Tibial artery (tissue), 4 donors: Measurements from ENCODE around the gene RPUSD3.

Experiments used
- DNase-seq, 2 donors: peaks; one replicate each; pipeline ENCODE4 v3.0.0-alpha.2; 2019
- H3K27ac ChIP-seq, 2 donors: fragments of 200-600 bp; sonication (generic) in 1 of 2; 1 replicate in 1 of 2; 2 replicates in 1 of 2; pipeline ENCODE4 v1.5.1; 2018 to 2019; ENCODE audit warnings: mild to moderate bottlenecking in 1 of 2
- H3K27me3 ChIP-seq, 2 donors: fragments of 200-600 bp; sonication (generic) in 1 of 2; one replicate each; pipeline versions ENCODE4 v1.5.1 to v1.6.0; 2016 to 2019
- H3K36me3 ChIP-seq, 3 donors: fragments of 200-600 bp; sonication (generic) in 2 of 3; one replicate each; pipeline ENCODE4 v1.5.1; 2016 to 2019; ENCODE audit warnings: mild to moderate bottlenecking in 2 of 3
- H3K4me1 ChIP-seq, 4 donors: fragments of 200-600 bp; sonication (generic) in 2 of 4; 1 replicate in 3 of 4; 2 replicates in 1 of 4; pipeline ENCODE4 v1.5.1; 2016 to 2019
- H3K4me3 ChIP-seq, 2 donors: fragments of 200-600 bp; sonication (generic) in 1 of 2; 1 replicate in 1 of 2; 2 replicates in 1 of 2; pipeline ENCODE4 v1.5.1; 2018 to 2019; ENCODE audit warnings: mild to moderate bottlenecking in 2 of 2
- H3K9me3 ChIP-seq, 3 donors: fragments of 200-600 bp; sonication (generic) in 1 of 3; one replicate each; pipeline ENCODE4 v1.5.1; 2016 to 2019
- CTCF ChIP-seq, 2 experiments: fragments of 200-600 bp in 1 of 2; fragments of 450-650 bp in 1 of 2; IDR thresholded peaks; one replicate each; pipeline ENCODE4 v1.5.1; 2017 to 2019; ENCODE audit warnings: antibody characterized with exemption in 2 of 2, mild to moderate bottlenecking in 1 of 2, moderate library complexity in 1 of 2
- intact Hi-C: fragments of 100-400 bp; cut with DNase I; formaldehyde crosslinking; loops from one replicate; pipeline ENCODE4 v1.15.0; 2023; ENCODE audit warnings: low total_unique reads

RPUSD3 gene

GRCh38 chr3:9846931-9847488 lies 3.2 kb upstream of the RPUSD3 start:
- no peaks in the 10 kb centered on the region for H3K27me3 ChIP-seq
- no peak for DNase-seq

GRCh38 chr3:9846231-9846630 lies 2.4 kb upstream of the RPUSD3 start:
- no peaks in the 10 kb centered on the region for H3K27me3 ChIP-seq
- H3K4me1 ChIP-seq = peaks cover 0 to 16% (median 12%) of the 10 kb centered on the region in 4 donors
- intact Hi-C loops = loop anchor here (10.0 kb wide), 1 partner anchor 99 kb away; no protein-coding TSS in a partner anchor
- H3K36me3 ChIP-seq = peaks cover 5 to 10% (median 7%) of the 10 kb centered on the region in 3 donors
- TF ChIP-seq CTCF (IDR thresholded peaks at IDR 0.05) = no peak
- DNase-seq = no peak
- no peaks in the 10 kb centered on the region for H3K9me3 ChIP-seq
- no peak overlapping the region for H3K4me3 ChIP-seq
- no peak overlapping the region for H3K27ac ChIP-seq

More at GRCh38 chr3:9846931-9847488, 3.2 kb upstream of the RPUSD3 start:
- no peak for TF ChIP-seq CTCF (IDR thresholded peaks at IDR 0.05)
- Histone ChIP-seq H3K9me3 (no peaks in the 10 kb centered on the region), H3K27ac (no peak overlapping the region), H3K4me1 (peaks cover 0 to 16% (median 12%) of the 10 kb centered on the region in 4 donors), H3K36me3 (peaks cover 0 to 2% (median 0%) of the 10 kb centered on the region in 3 donors), H3K4me3 (no peak overlapping the region)
- intact Hi-C loops = loop anchor here (10.0 kb wide), 1 partner anchor 98 kb away; no protein-coding TSS in a partner anchor

GRCh38 chr3:9841015-9841414 lies 2.8 kb downstream of the RPUSD3 start:
- no peak overlapping the region for H3K27ac ChIP-seq
- H3K36me3 ChIP-seq = peaks cover 24 to 46% (median 34%) of the 10 kb centered on the region in 3 donors
- H3K4me3 ChIP-seq = no peak overlapping the region
- DNase-seq = no peak
- no peaks in the 10 kb centered on the region for H3K27me3 ChIP-seq
- no peaks in the 10 kb centered on the region for H3K9me3 ChIP-seq
- H3K4me1 ChIP-seq = peaks cover 0 to 16% (median 12%) of the 10 kb centered on the region in 4 donors
- TF ChIP-seq CTCF (IDR thresholded peaks at IDR 0.05) = no peak
- intact Hi-C loops = loop anchor here (5.0 to 10.0 kb wide), 2 partner anchors 76 to 104 kb away; partner anchors contain the start of gene IL17RC

- TF ChIP-seq CTCF (IDR thresholded peaks at IDR 0.05) = no peak
- Histone ChIP-seq H3K36me3 (peaks cover 32 to 68% (median 54%) of the 10 kb centered on the region in 3 donors), H3K9me3 (no peaks in the 10 kb centered on the region), H3K4me1 (peaks cover 0 to 11% (median 10%) of the 10 kb centered on the region in 4 donors), H3K27me3 (no peaks in the 10 kb centered on the region), H3K4me3 (no peak overlapping the region), H3K27ac (no peak overlapping the region)
- no peak for DNase-seq
- intact Hi-C loops = no loop called here
Observed at GRCh38 chr3:9838856-9839255, 5.0 kb downstream of the RPUSD3 start.

GRCh38 chr3:9837701-9838582 lies 5.9 kb downstream of the RPUSD3 start:
- no peaks in the 10 kb centered on the region for H3K9me3 ChIP-seq
- H3K27ac ChIP-seq = no peak overlapping the region
- no peaks in the 10 kb centered on the region for H3K27me3 ChIP-seq
- no peak for TF ChIP-seq CTCF (IDR thresholded peaks at IDR 0.05)
- H3K36me3 ChIP-seq = peaks cover 36 to 77% (median 62%) of the 10 kb centered on the region in 3 donors
- H3K4me3 ChIP-seq = no peak overlapping the region
- peaks cover 0 to 9% (median 7%) of the 10 kb centered on the region in 4 donors for H3K4me1 ChIP-seq
- intact Hi-C loops = no loop called here
- DNase-seq = no peak
